Endodermal cell (in vitro differentiated cells): ENCODE data around the gene SIX4. TPM values are rescaled to one million over a fixed set of nuclear protein-coding genes. Genes with fewer than 3 reads are reported as not detected.

Experiments
- DNase-seq: peaks from one replicate; pipeline ENCODE4 v3.0.0-alpha.2; 2017
- H3K27ac ChIP-seq: 2 replicates; pipeline ENCODE4 v1.5.1; 2013; ENCODE audit warnings: mild to moderate bottlenecking, low read depth, low read length, moderate library complexity
- H3K27me3 ChIP-seq: 2 replicates; pipeline ENCODE4 v1.6.1; 2013; ENCODE audit warnings: mild to moderate bottlenecking, low read length, moderate library complexity; ENCODE audit not compliant: insufficient read depth, control insufficient read depth, poor library complexity, severe bottlenecking
- H3K36me3 ChIP-seq: 2 replicates; pipeline ENCODE4 v1.7.0; 2013; ENCODE audit warnings: mild to moderate bottlenecking, low read length, moderate library complexity; ENCODE audit not compliant: control insufficient read depth, insufficient read depth
- H3K4me1 ChIP-seq: one replicate; pipeline ENCODE4 v1.7.0; 2013; ENCODE audit warnings: low read length; ENCODE audit not compliant: control insufficient read depth, insufficient read depth
- H3K4me3 ChIP-seq: 2 replicates; pipeline ENCODE4 v1.5.1; 2013; ENCODE audit warnings: mild to moderate bottlenecking, low read length, moderate library complexity
- H3K9ac ChIP-seq: 2 replicates; pipeline ENCODE4 v1.6.1; 2013; ENCODE audit warnings: mild to moderate bottlenecking, low read length, moderate library complexity; ENCODE audit not compliant: poor library complexity, severe bottlenecking; ENCODE audit errors: extremely low read depth
- H3K9me3 ChIP-seq: 2 replicates; pipeline ENCODE4 v1.6.1; 2013; ENCODE audit warnings: mild to moderate bottlenecking, low read length, moderate library complexity; ENCODE audit not compliant: control insufficient read depth
- H3K27ac Mint-ChIP-seq: 2 replicates; pipeline ENCODE4 v1.8.0; 2020; ENCODE audit warnings: mixed read lengths
- H3K27me3 Mint-ChIP-seq: 2 replicates; pipeline ENCODE4 v1.8.0; 2021; ENCODE audit warnings: mild to moderate bottlenecking, mixed read lengths; ENCODE audit not compliant: insufficient read depth
- H3K36me3 Mint-ChIP-seq: 2 replicates; pipeline ENCODE4 v1.8.0; 2020; ENCODE audit warnings: low read depth, mixed read lengths
- H3K4me1 Mint-ChIP-seq: 2 replicates; pipeline ENCODE4 v1.8.0; 2020; ENCODE audit warnings: mixed read lengths
- H3K4me3 Mint-ChIP-seq: 2 replicates; pipeline ENCODE4 v1.8.0; 2020; ENCODE audit warnings: mild to moderate bottlenecking, moderate library complexity, mixed read lengths
- H3K9me3 Mint-ChIP-seq: 2 replicates; pipeline ENCODE4 v1.8.0; 2020; ENCODE audit warnings: mild to moderate bottlenecking, mixed read lengths
- CTCF ChIP-seq: fragments of 200-600 bp; sonication (generic); conservative IDR thresholded peaks from 2 replicates; pipeline ENCODE4 v1.5.0; 2021; ENCODE audit warnings: antibody characterized with exemption, mild to moderate bottlenecking
- WGBS, 2 experiments: methylation state at CpG; one replicate each; pipeline versions ENCODE4 v1.1.5 to v1.1.7; 2013; ENCODE audit warnings: missing lambda C conversion rate in 2 of 2, mixed read lengths in 1 of 2; ENCODE audit not compliant: insufficient coverage in 1 of 2, insufficient read length in 1 of 2; 5-methylcytosine and 5-hydroxymethylcytosine counted together
- total RNA-seq, 2 donors: library from RNA; stranded (reverse); fragmentation: NEBNext Ultra II Directional in 1 of 2; extraction: Animal tissue kit (Norgen Biotek cat#: 25700) in 1 of 2; gene quantifications; 2 replicates in 1 of 2; 3 replicates in 1 of 2; pipeline ENCODE4 v1.2.1, GENCODE V29; 2021

The SIX4 gene
- total RNA-seq, 2 donors from 2014 or later: 5.6 to 9.8 TPM

- 85 to 90% methylated on average over 2 to 3 of the region's 3 CpGs for WGBS, 2 experiments
Observed at GRCh38 chr14:60680511-60680910, 43.6 kb downstream of the SIX4 start.

GRCh38 chr14:60679566-60680258, 44.4 kb downstream of the SIX4 start:
- H3K27me3 Mint-ChIP-seq: peaks cover 2% of the 10 kb centered on the region
- Histone ChIP-seq H3K36me3 (no peaks in the 10 kb centered on the region), H3K27me3 (no peaks in the 10 kb centered on the region), H3K4me3 (no peak overlapping the region), H3K27ac (peak overlapping the region; percentile 16), H3K9ac (no peak overlapping the region), H3K4me1 (no peaks in the 10 kb centered on the region), H3K9me3 (no peaks in the 10 kb centered on the region)
- H3K4me1 Mint-ChIP-seq: peaks cover 2% of the 10 kb centered on the region
- H3K27ac Mint-ChIP-seq: no peak overlapping the region
- no peak for TF ChIP-seq CTCF
- no peaks in the 10 kb centered on the region for H3K9me3 Mint-ChIP-seq
- H3K36me3 Mint-ChIP-seq: no peaks in the 10 kb centered on the region
- WGBS, 2 experiments: 62 to 87% methylated on average over 2 to 4 of the region's 4 CpGs
- H3K4me3 Mint-ChIP-seq: no peak overlapping the region
- no peak for DNase-seq

More at GRCh38 chr14:60680511-60680910, 43.6 kb downstream of the SIX4 start:
- Mint-ChIP-seq H3K27ac (no peak overlapping the region), H3K36me3 (no peaks in the 10 kb centered on the region), H3K4me1 (peaks cover 2% of the 10 kb centered on the region), H3K27me3 (peaks cover 2% of the 10 kb centered on the region), H3K4me3 (no peak overlapping the region), H3K9me3 (no peaks in the 10 kb centered on the region)
- Histone ChIP-seq H3K27me3 (no peaks in the 10 kb centered on the region), H3K36me3 (no peaks in the 10 kb centered on the region), H3K4me1 (no peaks in the 10 kb centered on the region), H3K9me3 (no peaks in the 10 kb centered on the region), H3K4me3 (no peak overlapping the region), H3K27ac (no peak overlapping the region), H3K9ac (no peak overlapping the region)
- no peak for DNase-seq
- no peak for TF ChIP-seq CTCF

GRCh38 chr14:60677701-60678100, 46.5 kb downstream of the SIX4 start:
- no peaks in the 10 kb centered on the region for H3K27me3 ChIP-seq
- H3K9me3 Mint-ChIP-seq: no peaks in the 10 kb centered on the region
- no peak for DNase-seq
- no peaks in the 10 kb centered on the region for H3K9me3 ChIP-seq
- no peak for TF ChIP-seq CTCF
- no peaks in the 10 kb centered on the region for H3K36me3 Mint-ChIP-seq
- no peaks in the 10 kb centered on the region for H3K4me1 ChIP-seq
- H3K27ac Mint-ChIP-seq: no peak overlapping the region
- H3K9ac ChIP-seq: no peak overlapping the region
- no peaks in the 10 kb centered on the region for H3K36me3 ChIP-seq
- H3K27ac ChIP-seq: no peak overlapping the region
- H3K4me3 Mint-ChIP-seq: no peak overlapping the region
- no peak overlapping the region for H3K4me3 ChIP-seq
- peaks cover 2% of the 10 kb centered on the region for H3K27me3 Mint-ChIP-seq
- peaks cover 2% of the 10 kb centered on the region for H3K4me1 Mint-ChIP-seq
